ENCODE measurements around the gene ZBTB37.

- no peak for TF ChIP-seq CTCF (conservative IDR thresholded peaks at IDR 0.05 in 1 of 2, IDR thresholded peaks at IDR 0.05 in 1 of 2; ENCODE audit: extremely low read depth in 1 of 2, insufficient read depth in 1 of 2, low read depth in 1 of 2, low read length in 2 of 2)
- no peak for TF ChIP-seq EZH2 (IDR thresholded peaks at IDR 0.05; ENCODE audit: borderline replicate concordance, low read length)
These were observed 11.3 kb upstream of the ZBTB37 start for GRCh38 chr1:173856903-173857302.
